ENCODE data around the gene OGFR.

OGFR gene

DNA sequence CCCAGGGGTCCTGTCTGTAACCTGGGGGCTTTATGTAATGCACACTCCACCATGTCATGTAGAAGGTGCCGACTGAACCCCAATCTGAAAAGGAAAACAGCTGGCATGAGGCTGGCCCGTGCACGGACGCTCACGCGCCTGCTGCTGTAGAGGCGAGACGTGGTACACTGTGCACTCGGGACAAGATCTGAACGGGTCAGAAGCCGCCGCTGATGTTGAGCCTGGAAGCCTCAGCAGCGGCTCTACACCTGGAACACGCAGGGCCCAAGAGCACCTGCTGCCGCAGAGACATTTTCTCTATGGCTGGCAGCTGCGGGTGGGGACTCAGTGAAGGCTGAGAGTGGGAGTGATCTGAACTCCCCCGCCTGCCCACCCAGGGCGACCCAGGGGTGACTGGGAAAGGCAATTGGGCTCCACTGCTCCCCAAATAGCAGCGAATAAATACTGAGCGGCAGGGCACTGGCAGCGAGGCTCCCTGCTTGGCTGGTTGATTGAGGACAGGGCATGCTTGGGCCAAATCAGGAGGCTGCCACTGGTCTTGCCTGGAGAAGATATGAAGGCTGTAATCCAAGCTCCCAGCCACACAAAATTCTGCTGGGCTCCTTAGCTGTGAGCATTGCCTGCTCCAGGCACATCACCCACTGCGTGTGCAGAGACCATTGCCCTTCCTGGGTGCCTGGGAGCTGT is 2.5 kb upstream of the OGFR start:
- DNase-seq, result no peak
- TF ChIP-seq, protein P1, sequence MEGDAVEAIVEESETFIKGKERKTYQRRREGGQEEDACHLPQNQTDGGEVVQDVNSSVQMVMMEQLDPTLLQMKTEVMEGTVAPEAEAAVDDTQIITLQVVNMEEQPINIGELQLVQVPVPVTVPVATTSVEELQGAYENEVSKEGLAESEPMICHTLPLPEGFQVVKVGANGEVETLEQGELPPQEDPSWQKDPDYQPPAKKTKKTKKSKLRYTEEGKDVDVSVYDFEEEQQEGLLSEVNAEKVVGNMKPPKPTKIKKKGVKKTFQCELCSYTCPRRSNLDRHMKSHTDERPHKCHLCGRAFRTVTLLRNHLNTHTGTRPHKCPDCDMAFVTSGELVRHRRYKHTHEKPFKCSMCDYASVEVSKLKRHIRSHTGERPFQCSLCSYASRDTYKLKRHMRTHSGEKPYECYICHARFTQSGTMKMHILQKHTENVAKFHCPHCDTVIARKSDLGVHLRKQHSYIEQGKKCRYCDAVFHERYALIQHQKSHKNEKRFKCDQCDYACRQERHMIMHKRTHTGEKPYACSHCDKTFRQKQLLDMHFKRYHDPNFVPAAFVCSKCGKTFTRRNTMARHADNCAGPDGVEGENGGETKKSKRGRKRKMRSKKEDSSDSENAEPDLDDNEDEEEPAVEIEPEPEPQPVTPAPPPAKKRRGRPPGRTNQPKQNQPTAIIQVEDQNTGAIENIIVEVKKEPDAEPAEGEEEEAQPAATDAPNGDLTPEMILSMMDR (IDR thresholded peaks at IDR 0.05), result no peak
- H3K27ac Mint-ChIP-seq, result no peak overlapping the region
- peaks cover 16% of the 10 kb centered on the region for H3K27me3 Mint-ChIP-seq (ENCODE audit: low read depth, poor library complexity)
- peaks cover 47% of the 10 kb centered on the region for H3K4me1 Mint-ChIP-seq
- H3K36me3 Mint-ChIP-seq (ENCODE audit: low read depth), result peaks cover 40% of the 10 kb centered on the region
- H3K9me3 Mint-ChIP-seq, result no peaks in the 10 kb centered on the region
- H3K4me3 Mint-ChIP-seq, result peak overlapping the region; percentile 17

DNA sequence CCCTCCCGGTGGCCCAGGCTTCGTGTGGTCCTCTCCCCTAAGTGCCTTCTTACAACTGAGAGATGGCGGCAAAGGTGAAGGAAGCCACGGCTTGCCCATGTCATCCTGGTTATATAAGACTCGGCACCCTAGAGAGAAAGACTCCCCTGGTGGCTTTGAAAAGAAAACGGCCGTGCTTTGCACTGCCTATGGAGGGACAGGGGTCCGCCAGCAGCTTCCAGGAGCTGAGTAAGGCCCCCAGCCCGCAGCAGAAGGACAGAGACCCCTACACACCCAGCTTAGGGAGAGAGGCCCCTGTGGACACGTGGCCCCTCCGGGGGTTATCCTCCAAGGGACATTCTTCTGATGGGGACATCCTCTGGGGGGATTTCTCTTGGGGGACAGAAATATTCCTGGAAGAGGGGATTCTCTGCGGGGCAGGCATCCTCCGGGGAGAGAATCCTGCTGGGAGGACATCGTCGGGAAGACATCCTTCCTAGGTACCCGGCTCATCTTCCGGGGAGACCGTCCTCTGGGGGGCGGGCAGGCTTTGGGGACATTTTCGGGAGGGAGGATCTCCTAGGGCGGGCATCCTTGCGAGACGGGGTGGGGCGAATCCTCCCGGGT is 511 bp upstream of the OGFR start:
- peaks cover 24% of the 10 kb centered on the region for H3K36me3 Mint-ChIP-seq (ENCODE audit: low read depth)
- H3K9me3 Mint-ChIP-seq, result no peaks in the 10 kb centered on the region
- no peak for DNase-seq
- H3K27me3 Mint-ChIP-seq (ENCODE audit: low read depth, poor library complexity), result peaks cover 11% of the 10 kb centered on the region
- peaks cover 38% of the 10 kb centered on the region for H3K4me1 Mint-ChIP-seq
- TF ChIP-seq, protein P1 (IDR thresholded peaks at IDR 0.05), result no peak
- peak overlapping the region; percentile 85 for H3K4me3 Mint-ChIP-seq
- H3K27ac Mint-ChIP-seq, result no peak overlapping the region

DNA sequence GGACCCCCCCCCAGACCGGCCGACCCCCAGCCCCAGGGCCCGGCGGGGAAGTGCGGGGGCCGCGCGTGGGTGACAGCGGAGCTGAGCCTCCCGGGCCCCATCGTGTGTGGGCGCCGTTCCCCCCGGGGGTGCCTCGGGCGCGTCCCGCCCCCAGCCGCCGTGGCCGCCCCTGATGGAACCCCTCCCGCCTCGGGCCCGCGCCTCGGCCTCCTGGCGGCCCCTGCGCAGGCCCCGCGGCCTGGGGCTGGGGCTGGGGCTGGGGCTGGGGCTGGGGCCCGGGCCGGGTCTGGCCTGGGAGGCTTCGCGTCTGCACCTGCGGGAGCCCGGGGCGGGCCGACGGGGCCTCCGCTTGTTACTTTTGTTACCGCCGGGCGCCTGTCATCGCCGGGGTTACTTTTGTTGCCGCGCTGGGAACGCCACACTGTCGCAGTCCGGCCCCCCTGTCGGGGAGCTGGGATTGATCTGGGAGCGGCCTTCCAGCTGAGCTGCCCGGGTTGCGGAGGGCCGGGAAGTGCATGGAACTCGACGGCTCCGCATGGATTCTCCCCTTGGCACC is 598 bp downstream of the OGFR start:
- Mint-ChIP-seq H3K9me3 (no peaks in the 10 kb centered on the region), H3K36me3 (ENCODE audit: low read depth) (peaks cover 13% of the 10 kb centered on the region), H3K4me1 (peaks cover 38% of the 10 kb centered on the region), H3K4me3 (peak overlapping the region; percentile 79), H3K27ac (no peak overlapping the region), H3K27me3 (ENCODE audit: low read depth, poor library complexity) (peaks cover 11% of the 10 kb centered on the region)
- peak; percentile 48 for DNase-seq
- TF ChIP-seq, protein P1 (IDR thresholded peaks at IDR 0.05), result no peak

DNA sequence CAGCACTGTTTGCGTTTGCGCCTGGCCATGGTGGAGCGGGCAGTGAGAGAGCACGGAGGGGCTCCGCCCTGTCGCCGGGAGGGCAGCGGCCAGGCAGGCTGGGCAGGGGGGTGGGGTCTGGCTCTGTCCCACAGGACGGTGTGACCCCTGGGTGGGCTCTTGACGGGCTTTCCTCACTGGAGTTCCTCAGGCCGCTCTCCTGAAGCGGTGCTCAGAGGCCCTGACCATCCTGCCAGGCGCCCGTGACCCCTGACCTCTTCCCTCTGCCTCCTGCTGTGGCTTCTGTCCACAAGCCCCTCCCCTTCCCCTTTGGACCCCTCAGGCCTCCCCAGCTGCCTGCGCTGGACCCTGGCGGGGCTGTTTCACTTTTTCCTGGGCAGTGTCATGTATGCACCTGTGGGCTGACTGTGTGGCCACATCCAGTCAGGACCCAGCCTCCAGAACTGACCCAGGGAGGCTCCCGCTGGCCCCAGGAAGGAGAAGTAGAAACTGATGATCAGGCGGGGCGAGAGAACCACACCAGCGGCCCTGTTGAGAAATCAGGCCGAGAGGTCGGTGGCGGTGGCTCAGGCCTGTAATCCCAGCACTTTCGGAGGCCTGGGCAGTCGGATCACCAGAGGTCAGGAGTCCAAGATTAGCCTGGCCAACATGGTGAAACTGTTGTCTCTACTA is 1.2 kb downstream of the OGFR start:
- Mint-ChIP-seq H3K4me1 (peaks cover 38% of the 10 kb centered on the region), H3K9me3 (no peaks in the 10 kb centered on the region), H3K4me3 (peak overlapping the region; percentile 79), H3K27me3 (ENCODE audit: low read depth, poor library complexity) (peaks cover 11% of the 10 kb centered on the region), H3K36me3 (ENCODE audit: low read depth) (peaks cover 9% of the 10 kb centered on the region), H3K27ac (no peak overlapping the region)
- TF ChIP-seq, protein P1 (IDR thresholded peaks at IDR 0.05), result no peak
- DNase-seq, result peak; percentile 81

GRCh38 chr20:62806383-62807050 is 1.9 kb downstream of the OGFR start:
- peaks cover 2% of the 10 kb centered on the region for H3K36me3 Mint-ChIP-seq (ENCODE audit: low read depth)
- no peak for DNase-seq
- H3K27me3 Mint-ChIP-seq (ENCODE audit: low read depth, poor library complexity), result peaks cover 11% of the 10 kb centered on the region
- TF ChIP-seq, protein P1 (IDR thresholded peaks at IDR 0.05), result no peak
- H3K4me3 Mint-ChIP-seq, result peak overlapping the region; percentile 79
- peaks cover 37% of the 10 kb centered on the region for H3K4me1 Mint-ChIP-seq
- H3K27ac Mint-ChIP-seq, result no peak overlapping the region
- H3K9me3 Mint-ChIP-seq, result no peaks in the 10 kb centered on the region
